ENCODE data around the gene TBC1D10B. TPM values are rescaled to one million over a fixed set of nuclear protein-coding genes. Genes with fewer than 3 reads are reported as not detected.

The TBC1D10B gene
- polyA plus RNA-seq (2013, experiment 1 of 2) = 19.3 TPM
- polyA plus RNA-seq (2013, experiment 2 of 2) = 19.7 TPM

DNA sequence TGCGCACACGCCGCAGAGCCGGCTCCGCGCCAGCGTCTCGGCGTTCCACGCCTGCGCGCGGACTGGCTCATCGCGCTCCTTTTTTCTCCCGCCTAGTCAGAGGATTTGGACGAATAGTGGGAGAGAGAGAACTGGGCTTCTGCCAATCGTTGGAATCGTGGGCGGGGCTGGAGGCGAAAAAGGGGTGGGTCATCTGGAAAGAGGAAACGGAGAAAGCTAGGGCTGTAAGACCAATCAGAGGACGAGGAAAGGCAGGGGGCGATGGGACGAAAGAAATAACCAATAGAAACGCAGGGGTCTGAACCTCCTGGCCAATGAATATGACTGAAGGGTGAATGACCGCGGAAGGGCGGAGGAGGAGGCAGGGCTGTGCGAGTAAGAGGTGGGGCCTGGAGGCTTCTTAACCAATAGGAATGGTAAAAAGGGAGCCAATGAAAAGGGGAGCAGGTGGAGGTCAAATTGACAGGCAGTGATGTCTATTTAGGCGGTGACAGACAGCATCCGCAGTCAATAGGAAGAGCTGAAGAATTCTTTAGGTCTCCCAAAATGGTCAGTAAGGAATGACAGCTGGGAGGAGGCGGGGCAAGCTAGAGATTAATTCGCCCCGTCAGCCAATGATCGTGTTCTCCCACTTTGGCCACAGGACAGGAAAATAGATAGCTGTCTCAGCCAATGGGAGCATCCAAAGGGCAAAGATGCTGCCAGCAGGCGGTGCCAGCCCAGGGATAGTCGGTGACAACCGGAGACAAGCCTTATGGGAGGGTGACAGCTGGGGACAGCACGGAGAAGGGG lies at the start of gene TBC1D10B:
Gene TBC1D10B (minus strand): TSS at position 39 of the 792 bp plus-strand sequence. CDS start 311 bp downstream, outside the sequence.
- Histone ChIP-seq H3K27ac (ENCODE audit: low read depth, low read length) (peak within 1 kb of the TSS; percentile 46; the same call in 1 of the 2 replicates), H3K4me3 (ENCODE audit: low read length) (peak within 1 kb of the TSS; percentile 69), H3K9ac (ENCODE audit: low read depth, low read length) (peak within 1 kb of the TSS; percentile 43), H3K27me3 (ENCODE audit: insufficient read depth, low read length) (no peaks in the 10 kb centered on the region), H3K4me1 (ENCODE audit: insufficient read depth, low read length) (peaks cover 3% of the 10 kb centered on the region; the same call in 1 of the 2 replicates), H3K36me3 (ENCODE audit: insufficient read depth, low read length) (peaks cover 3% of the 10 kb centered on the region; the same call in 1 of the 2 replicates), H3K9me3 (ENCODE audit: insufficient read depth, low read depth, low read length) (no peaks in the 10 kb centered on the region)
- WGBS = under 1% methylated on average over 40 of the region's 40 CpGs

DNA sequence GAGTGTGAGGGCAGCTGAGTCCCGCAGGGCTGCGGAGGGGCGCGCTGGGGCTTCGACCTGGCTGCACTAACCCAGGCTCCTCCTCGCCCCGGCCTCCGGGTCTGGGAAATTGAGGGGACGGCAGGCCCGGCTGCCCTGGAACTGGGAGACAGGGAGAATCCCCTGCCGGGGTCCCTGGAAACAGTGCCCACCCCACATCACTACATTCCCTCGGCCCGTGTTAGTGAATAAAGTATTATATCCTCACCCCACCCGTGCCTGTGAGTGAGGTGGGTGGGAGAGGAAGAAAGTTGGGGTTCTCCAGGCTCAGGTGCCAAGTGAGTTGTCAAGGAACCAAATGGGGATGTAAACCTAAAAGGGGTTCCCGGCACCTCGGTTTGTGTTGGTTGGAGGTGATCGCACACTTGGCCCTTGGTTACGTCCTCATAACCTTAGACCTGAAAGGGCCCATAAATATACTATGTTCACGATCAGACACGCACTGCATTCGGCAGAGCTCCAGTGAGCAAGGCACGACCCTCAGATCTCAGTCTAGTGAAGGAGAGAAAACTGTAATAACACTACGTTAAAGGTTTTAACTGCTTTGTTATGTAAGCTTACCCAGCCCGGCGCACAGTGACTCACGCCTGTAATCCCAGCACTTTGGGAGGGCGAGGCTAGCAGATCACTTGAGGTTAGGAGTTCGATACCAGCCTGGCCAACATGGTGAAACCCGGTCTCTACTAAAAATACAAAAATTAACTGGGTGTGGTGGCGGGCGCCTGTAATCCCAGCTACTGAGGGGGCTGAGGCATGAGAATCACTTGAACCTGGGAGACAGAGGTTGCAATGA lies 48.3 kb upstream of the TBC1D10B start:
- Histone ChIP-seq H3K9me3 (ENCODE audit: insufficient read depth, low read depth, low read length) (no peaks in the 10 kb centered on the region), H3K36me3 (ENCODE audit: insufficient read depth, low read length) (peaks cover 38% of the 10 kb centered on the region), H3K4me3 (ENCODE audit: low read length) (peak overlapping the region; percentile 56), H3K4me1 (ENCODE audit: insufficient read depth, low read length) (0 out of 2 replicates have a peak, but pooled peaks cover 4% of the 10 kb centered on the region), H3K27ac (ENCODE audit: low read depth, low read length) (peak overlapping the region; percentile 83; the same call in 1 of the 2 replicates), H3K27me3 (ENCODE audit: insufficient read depth, low read length) (no peaks in the 10 kb centered on the region), H3K9ac (ENCODE audit: low read depth, low read length) (peak overlapping the region; percentile 11; the same call in 1 of the 2 replicates)
- 64% methylated on average over 28 of the region's 31 CpGs for WGBS

- Histone ChIP-seq H3K4me1 (ENCODE audit: insufficient read depth, low read length) (0 out of 2 replicates have a peak, but pooled peaks cover 4% of the 10 kb centered on the region), H3K4me3 (ENCODE audit: low read length) (peak overlapping the region; percentile 56), H3K9ac (ENCODE audit: low read depth, low read length) (peak overlapping the region; percentile 64), H3K27me3 (ENCODE audit: insufficient read depth, low read length) (no peaks in the 10 kb centered on the region), H3K9me3 (ENCODE audit: insufficient read depth, low read depth, low read length) (no peaks in the 10 kb centered on the region), H3K27ac (ENCODE audit: low read depth, low read length) (peak overlapping the region; percentile 83; the same call in 1 of the 2 replicates), H3K36me3 (ENCODE audit: insufficient read depth, low read length) (peaks cover 41% of the 10 kb centered on the region)
- 2% methylated on average over 140 of the region's 140 CpGs for WGBS
These were observed 47.4 kb upstream of the TBC1D10B start for GRCh38 chr16:30417529-30418349.

GRCh38 chr16:30416624-30417528 lies 46.6 kb upstream of the TBC1D10B start:
- Histone ChIP-seq H3K4me3 (ENCODE audit: low read length) (peak overlapping the region; percentile 56), H3K4me1 (ENCODE audit: insufficient read depth, low read length) (0 out of 2 replicates have a peak, but pooled peaks cover 4% of the 10 kb centered on the region), H3K9ac (ENCODE audit: low read depth, low read length) (peak overlapping the region; percentile 64), H3K36me3 (ENCODE audit: insufficient read depth, low read length) (peaks cover 41% of the 10 kb centered on the region), H3K27me3 (ENCODE audit: insufficient read depth, low read length) (no peaks in the 10 kb centered on the region), H3K27ac (ENCODE audit: low read depth, low read length) (no peak overlapping the region), H3K9me3 (ENCODE audit: insufficient read depth, low read depth, low read length) (no peaks in the 10 kb centered on the region)
- WGBS = 68% methylated on average over 18 of the region's 18 CpGs

DNA sequence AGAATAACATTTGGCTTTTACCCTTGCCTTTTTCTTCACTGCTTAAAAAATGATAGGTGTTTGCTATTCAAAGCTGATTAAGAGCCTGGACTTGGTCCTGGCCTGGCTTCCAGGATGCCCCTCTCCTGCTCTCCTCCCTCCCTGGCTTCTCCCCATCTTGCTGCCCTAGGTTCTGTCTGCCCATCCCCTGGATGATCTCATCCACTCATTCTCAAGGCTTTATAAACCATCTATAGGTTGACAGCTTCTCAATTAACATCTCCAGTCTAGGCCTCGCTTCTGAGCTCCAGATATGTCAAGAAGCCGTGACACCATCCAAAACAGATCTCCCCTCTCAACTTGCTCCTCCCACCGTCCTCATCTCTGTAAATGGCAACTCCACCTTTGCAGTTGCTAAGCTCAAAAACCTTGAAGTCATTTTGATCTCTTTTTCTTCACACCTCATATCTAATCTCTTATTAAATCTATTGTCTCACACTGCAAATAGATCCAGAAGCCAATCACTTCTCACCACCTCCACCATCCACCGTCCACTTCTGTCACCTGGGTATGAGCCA lies 45.8 kb upstream of the TBC1D10B start:
- peaks cover 43% of the 10 kb centered on the region for H3K36me3 ChIP-seq (ENCODE audit: insufficient read depth, low read length)
- no peaks in the 10 kb centered on the region for H3K27me3 ChIP-seq (ENCODE audit: insufficient read depth, low read length)
- no peaks in the 10 kb centered on the region for H3K9me3 ChIP-seq (ENCODE audit: insufficient read depth, low read depth, low read length)
- 0 out of 2 replicates have a peak, but pooled peaks cover 4% of the 10 kb centered on the region for H3K4me1 ChIP-seq (ENCODE audit: insufficient read depth, low read length)
- WGBS = 88% methylated on average over 4 of the region's 4 CpGs
- H3K9ac ChIP-seq (ENCODE audit: low read depth, low read length) = no peak overlapping the region
- no peak overlapping the region for H3K27ac ChIP-seq (ENCODE audit: low read depth, low read length)
- no peak overlapping the region for H3K4me3 ChIP-seq (ENCODE audit: low read length)

- no peak overlapping the region for H3K4me3 ChIP-seq (ENCODE audit: low read length)
- H3K9me3 ChIP-seq (ENCODE audit: insufficient read depth, low read depth, low read length) = no peaks in the 10 kb centered on the region
- 0 out of 2 replicates have a peak, but pooled peaks cover 4% of the 10 kb centered on the region for H3K4me1 ChIP-seq (ENCODE audit: insufficient read depth, low read length)
- WGBS = 94% methylated on average over 4 of the region's 5 CpGs
- no peaks in the 10 kb centered on the region for H3K27me3 ChIP-seq (ENCODE audit: insufficient read depth, low read length)
- no peak overlapping the region for H3K27ac ChIP-seq (ENCODE audit: low read depth, low read length)
- H3K9ac ChIP-seq (ENCODE audit: low read depth, low read length) = no peak overlapping the region
- peaks cover 41% of the 10 kb centered on the region for H3K36me3 ChIP-seq (ENCODE audit: insufficient read depth, low read length)
These were observed 43.9 kb upstream of the TBC1D10B start for GRCh38 chr16:30414159-30414558.

DNA sequence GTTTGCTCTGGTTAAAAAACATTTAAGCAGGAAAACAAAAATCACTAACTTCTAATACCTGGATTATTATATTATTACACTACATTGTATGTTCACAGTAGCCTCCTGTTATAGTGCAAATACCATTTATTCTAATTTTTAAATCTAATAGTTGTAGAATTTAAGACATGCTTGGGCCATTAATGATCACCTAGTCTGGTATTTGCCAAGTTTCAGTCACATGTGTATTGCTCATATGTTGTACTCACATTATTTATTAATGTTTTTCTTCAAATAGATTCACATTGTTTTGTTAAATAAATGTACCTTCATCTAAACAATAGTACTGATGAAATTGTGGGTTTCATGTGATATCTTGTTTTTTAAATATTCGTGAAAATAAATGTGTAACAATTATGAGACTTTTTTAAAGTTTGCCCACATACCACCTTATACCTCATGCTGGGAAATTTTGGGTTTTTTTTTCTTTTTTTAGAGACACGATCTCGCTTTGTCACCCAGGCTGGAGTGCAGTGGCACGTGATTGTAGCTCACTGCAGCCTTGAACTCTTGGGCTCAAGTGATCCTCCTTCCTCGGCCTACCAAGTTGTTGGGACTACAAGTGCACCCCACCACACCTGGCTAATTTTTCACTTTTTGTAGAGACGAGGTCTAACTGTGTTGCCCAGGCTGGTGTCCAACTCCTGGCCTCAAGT lies 43.0 kb upstream of the TBC1D10B start:
- Histone ChIP-seq H3K4me1 (ENCODE audit: insufficient read depth, low read length) (0 out of 2 replicates have a peak, but pooled peaks cover 3% of the 10 kb centered on the region), H3K27ac (ENCODE audit: low read depth, low read length) (no peak overlapping the region), H3K9ac (ENCODE audit: low read depth, low read length) (no peak overlapping the region), H3K4me3 (ENCODE audit: low read length) (no peak overlapping the region), H3K9me3 (ENCODE audit: insufficient read depth, low read depth, low read length) (no peaks in the 10 kb centered on the region), H3K36me3 (ENCODE audit: insufficient read depth, low read length) (peaks cover 41% of the 10 kb centered on the region), H3K27me3 (ENCODE audit: insufficient read depth, low read length) (no peaks in the 10 kb centered on the region)
- WGBS = 94% methylated on average over 5 of the region's 6 CpGs

DNA sequence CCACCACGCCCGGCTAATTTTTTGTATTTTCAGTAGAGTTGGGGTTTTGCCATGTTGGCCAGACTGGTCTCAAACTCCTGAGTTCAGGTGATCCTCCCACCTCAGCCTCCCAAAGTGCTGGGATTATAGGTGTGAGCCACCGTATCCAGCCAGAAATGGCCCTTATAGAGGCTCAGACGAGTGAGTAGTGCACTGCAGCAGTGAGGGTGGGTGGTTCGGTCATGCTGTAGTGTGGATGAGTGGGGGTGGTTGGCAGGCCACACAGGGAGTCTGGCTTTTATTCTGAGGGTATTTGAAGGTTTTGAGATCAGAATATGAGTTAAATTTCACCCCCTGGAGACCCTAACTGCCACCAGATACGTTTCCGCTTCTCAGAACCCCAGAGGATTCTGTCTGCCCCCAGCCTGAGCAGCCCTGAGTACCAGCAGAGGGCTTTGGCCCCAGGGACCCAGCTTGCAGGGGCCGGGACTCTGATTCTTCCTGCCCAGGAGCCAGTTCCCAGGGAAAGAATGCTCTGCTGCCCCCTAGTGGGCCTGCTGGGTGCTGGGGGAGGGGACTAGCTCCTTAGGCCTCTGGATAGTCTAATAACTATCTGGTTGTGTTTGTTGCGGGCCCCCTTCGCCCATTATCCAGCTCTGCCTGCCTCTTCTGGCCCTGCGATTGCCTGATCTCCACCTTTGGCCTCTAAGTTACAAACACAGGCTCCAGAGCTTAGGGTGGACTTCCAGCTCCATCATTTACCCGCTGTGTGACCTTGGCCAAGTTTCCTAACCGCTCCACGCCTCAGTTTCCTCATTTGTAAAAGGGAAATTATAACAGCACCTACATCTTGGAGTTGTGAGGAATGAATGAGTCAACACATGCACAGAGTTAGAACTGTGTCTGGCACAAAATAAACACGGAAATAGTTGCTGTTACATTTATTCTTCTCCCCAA lies 39.1 kb upstream of the TBC1D10B start:
- peak overlapping the region; percentile 36; the same call in 1 of the 2 replicates for H3K27ac ChIP-seq (ENCODE audit: low read depth, low read length)
- no peak overlapping the region for H3K9ac ChIP-seq (ENCODE audit: low read depth, low read length)

More for the DNA sequence above, 39.1 kb upstream of the TBC1D10B start:
- Histone ChIP-seq H3K36me3 (ENCODE audit: insufficient read depth, low read length) (peaks cover 40% of the 10 kb centered on the region), H3K4me1 (ENCODE audit: insufficient read depth, low read length) (0 out of 2 replicates have a peak, but pooled peaks cover 5% of the 10 kb centered on the region), H3K27me3 (ENCODE audit: insufficient read depth, low read length) (no peaks in the 10 kb centered on the region), H3K4me3 (ENCODE audit: low read length) (no peak overlapping the region), H3K9me3 (ENCODE audit: insufficient read depth, low read depth, low read length) (no peaks in the 10 kb centered on the region)
- WGBS = 70% methylated on average over 14 of the region's 15 CpGs
